BJ (cell line): Measurements from ENCODE around the gene PLA2G12A. TPM values are rescaled to one million over a fixed set of nuclear protein-coding genes. Genes with fewer than 3 reads are reported as not detected.

ENCODE experiments used
- CTCF ChIA-PET: fragments of 350-600 bp; formaldehyde crosslinking; extraction: SDS; loops from one replicate; lab custom pipeline; 2021; ENCODE audit warnings: antibody characterized with exemption, inconsistent platforms; lab: Yijun Ruan, JAX
- POLR2A ChIA-PET: fragments of 300-600 bp; sonication (Branson Sonifier 250); formaldehyde crosslinking; extraction: SDS; loops from one replicate; lab custom pipeline; 2021; ENCODE audit warnings: antibody characterized with exemption; lab: Charles Lee
- DNase-seq: peaks from one replicate; pipeline ENCODE4 v3.0.0-alpha.2; 2011; ENCODE audit warnings: low read depth
- H3K27me3 ChIP-seq: 2 replicates; pipeline ENCODE4 v1.6.0; 2011; ENCODE audit warnings: low read length; ENCODE audit not compliant: control insufficient read depth, insufficient read depth
- H3K36me3 ChIP-seq: 2 replicates; pipeline ENCODE4 v1.5.1; 2011; ENCODE audit warnings: low read length; ENCODE audit not compliant: control insufficient read depth, insufficient read depth
- H3K4me3 ChIP-seq: 2 replicates; pipeline ENCODE4 v1.5.1; 2011; ENCODE audit warnings: low read depth, mild to moderate bottlenecking, control low read depth, low read length
- polyA plus RNA-seq: library from polyadenylated mRNA; depleted of rRNA; stranded (reverse); fragments of >200 nt; gene quantifications from 2 replicates; pipeline ENCODE4 v1.2.3, GENCODE V29; 2011
- TF ChIP-seq, protein P1 (sequence below): IDR thresholded peaks from 2 replicates; pipeline ENCODE4 v1.5.1; 2011; ENCODE audit warnings: low read depth, mild to moderate bottlenecking, control low read depth, inconsistent platforms, low read length, moderate library complexity; ENCODE audit not compliant: insufficient read depth

Gene PLA2G12A
- polyA plus RNA-seq, 1 experiment = 52.7 TPM

DNA sequence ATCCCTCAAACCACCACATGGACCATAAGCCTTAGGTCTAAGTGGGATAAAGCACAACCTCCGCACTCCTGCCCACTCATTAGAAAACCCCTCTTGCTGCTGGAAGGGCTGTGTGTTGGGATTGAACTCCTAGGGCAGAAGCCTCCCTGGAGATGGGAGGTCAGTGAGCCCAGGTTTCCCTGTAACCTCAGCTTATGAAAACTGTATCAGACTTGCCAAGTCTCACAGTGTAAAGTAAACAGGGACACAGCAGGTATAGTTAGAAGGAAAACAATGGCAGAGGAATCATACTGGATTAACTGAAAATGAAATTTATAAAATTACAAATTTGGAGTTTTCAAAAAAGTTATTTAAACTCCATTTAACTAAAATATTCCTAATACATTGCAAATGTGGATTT, 56.6 kb downstream of the PLA2G12A start:
- ChIA-PET POLR2A (no interaction called here), CTCF (no interaction called here)
- H3K4me3 ChIP-seq = no peak overlapping the region
- H3K36me3 ChIP-seq = no peaks in the 10 kb centered on the region
- DNase-seq = no peak
- TF ChIP-seq, protein P1, sequence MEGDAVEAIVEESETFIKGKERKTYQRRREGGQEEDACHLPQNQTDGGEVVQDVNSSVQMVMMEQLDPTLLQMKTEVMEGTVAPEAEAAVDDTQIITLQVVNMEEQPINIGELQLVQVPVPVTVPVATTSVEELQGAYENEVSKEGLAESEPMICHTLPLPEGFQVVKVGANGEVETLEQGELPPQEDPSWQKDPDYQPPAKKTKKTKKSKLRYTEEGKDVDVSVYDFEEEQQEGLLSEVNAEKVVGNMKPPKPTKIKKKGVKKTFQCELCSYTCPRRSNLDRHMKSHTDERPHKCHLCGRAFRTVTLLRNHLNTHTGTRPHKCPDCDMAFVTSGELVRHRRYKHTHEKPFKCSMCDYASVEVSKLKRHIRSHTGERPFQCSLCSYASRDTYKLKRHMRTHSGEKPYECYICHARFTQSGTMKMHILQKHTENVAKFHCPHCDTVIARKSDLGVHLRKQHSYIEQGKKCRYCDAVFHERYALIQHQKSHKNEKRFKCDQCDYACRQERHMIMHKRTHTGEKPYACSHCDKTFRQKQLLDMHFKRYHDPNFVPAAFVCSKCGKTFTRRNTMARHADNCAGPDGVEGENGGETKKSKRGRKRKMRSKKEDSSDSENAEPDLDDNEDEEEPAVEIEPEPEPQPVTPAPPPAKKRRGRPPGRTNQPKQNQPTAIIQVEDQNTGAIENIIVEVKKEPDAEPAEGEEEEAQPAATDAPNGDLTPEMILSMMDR = no peak
- H3K27me3 ChIP-seq = no peaks in the 10 kb centered on the region

DNA sequence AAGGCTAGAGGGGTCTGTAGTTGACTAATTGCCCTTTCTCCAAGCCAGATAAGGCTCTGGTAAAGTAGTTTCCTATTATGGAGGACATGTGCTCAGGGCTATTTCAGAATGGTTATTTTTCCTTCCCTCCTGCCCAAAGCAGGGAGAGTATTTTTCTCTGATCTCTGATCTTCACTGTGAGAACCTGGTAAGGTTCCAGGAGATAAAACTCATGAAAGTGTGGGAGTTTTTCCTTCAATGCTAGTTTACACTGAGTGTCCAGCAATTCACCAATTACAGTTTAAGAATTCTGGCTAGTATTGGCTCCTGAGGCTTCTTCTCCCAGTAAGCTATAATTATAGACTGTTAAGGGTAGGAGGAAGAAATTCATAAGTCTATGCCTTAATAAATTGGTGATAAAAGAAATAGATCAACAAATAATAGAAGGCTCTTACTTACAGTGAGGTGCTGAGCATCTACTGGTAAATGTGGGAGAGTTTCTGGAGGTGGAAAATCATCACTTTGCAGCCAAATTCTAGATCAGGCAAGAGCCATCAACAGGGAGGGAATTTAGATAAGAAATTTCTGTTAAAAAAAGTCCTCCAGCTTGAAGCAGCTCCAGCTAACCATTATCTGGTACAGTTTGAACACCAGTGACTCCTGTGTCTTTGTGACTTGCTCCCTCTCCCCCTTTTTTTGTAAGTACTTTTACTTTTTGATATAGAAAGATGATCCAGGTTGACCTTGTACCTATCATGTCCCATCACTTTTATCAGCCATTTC, 57.5 kb downstream of the PLA2G12A start:
- Histone ChIP-seq H3K27me3 (no peaks in the 10 kb centered on the region), H3K4me3 (no peak overlapping the region), H3K36me3 (no peaks in the 10 kb centered on the region)
- ChIA-PET POLR2A (no interaction called here), CTCF (no interaction called here)
- TF ChIP-seq, protein P1 = no peak
- DNase-seq = no peak

DNA sequence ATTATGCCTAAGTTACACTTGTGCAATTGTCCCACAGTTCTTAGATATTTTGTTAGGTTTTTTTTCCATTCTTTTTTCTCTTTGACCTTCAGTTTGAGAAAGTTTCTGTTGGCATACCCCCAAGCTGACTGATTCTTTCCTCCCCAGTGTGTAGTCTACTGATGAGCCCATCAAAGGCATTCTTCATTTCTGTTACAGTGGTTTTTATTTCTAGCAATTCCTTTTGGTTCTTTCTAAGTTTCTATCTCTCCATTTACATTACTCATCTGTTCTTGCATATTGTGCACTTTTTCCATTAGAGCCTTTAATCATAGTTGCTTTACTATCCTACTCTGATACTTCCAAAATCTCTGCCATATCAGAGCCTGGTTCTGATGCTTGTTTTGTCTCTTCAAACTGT, 58.5 kb downstream of the PLA2G12A start:
- Histone ChIP-seq H3K36me3 (no peaks in the 10 kb centered on the region), H3K27me3 (no peaks in the 10 kb centered on the region), H3K4me3 (no peak overlapping the region)
- TF ChIP-seq, protein P1 = no peak
- POLR2A ChIA-PET = no interaction called here
- no peak for DNase-seq
- CTCF ChIA-PET = no interaction called here

DNA sequence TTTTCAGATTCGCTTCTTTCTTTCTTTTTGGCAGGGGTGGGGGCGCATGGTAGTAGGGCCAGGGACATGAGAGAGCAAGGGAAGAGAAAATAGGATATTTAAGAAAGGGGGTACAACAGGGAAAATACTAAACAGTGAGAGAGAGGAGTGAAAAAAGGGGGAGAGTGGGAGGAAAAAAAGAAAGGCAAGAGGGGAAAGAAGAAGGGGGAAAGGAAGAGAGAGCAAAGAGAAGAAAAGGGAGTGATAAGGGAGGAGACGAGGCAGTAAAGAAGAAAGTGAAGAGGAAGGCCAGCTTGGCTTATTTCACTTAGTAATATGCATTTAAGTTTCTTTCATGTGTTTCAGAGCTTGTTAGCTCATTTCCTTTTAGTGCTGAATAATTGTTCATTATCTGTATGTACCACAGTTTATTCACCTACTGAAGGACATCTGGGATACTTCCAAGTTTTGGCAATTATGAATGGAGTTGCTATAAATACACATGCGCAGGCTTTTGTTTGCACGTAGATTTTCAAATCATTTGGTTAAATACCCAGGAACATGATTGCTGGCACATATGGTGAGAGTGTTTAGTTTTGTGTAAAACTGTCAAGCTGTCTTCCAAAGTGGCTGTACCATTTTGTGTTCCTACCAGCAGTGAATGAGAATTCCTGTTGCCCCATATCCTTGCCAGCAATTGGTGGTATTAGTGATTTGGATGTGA, 63.9 kb downstream of the PLA2G12A start:
- Histone ChIP-seq H3K27me3 (no peaks in the 10 kb centered on the region), H3K4me3 (no peak overlapping the region), H3K36me3 (no peaks in the 10 kb centered on the region)
- TF ChIP-seq, protein P1 = no peak
- ChIA-PET CTCF (no interaction called here), POLR2A (no interaction called here)
- DNase-seq = no peak

DNA sequence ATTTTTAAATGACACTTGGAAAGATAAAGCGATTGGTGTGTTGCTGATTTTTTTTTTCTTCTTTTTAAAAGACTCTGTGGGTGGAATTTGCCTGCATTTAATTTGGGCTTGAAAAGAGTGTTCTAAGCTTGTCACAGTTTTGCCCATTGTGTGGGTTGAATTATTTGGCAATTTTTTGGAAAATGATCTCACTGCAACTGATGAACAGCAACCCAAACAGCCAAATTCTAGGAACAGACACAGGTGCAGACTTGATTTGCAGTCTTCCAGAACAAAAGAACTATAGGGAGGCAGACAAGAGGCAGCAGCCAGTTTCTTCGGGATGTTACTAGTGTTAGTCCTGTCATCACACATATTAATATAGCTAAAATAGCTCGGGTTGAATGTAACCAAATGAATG, 67.1 kb downstream of the PLA2G12A start:
- DNase-seq = no peak
- H3K4me3 ChIP-seq = no peak overlapping the region
- CTCF ChIA-PET = no interaction called here
- POLR2A ChIA-PET = no interaction called here
- TF ChIP-seq, protein P1 = no peak
- H3K27me3 ChIP-seq = no peaks in the 10 kb centered on the region
- no peaks in the 10 kb centered on the region for H3K36me3 ChIP-seq
